Measurements from ENCODE around the gene RABL2B.
A peak's percentile ranks its signal among the peaks of the same experiment; 100 is the strongest.

Gene RABL2B

DNA sequence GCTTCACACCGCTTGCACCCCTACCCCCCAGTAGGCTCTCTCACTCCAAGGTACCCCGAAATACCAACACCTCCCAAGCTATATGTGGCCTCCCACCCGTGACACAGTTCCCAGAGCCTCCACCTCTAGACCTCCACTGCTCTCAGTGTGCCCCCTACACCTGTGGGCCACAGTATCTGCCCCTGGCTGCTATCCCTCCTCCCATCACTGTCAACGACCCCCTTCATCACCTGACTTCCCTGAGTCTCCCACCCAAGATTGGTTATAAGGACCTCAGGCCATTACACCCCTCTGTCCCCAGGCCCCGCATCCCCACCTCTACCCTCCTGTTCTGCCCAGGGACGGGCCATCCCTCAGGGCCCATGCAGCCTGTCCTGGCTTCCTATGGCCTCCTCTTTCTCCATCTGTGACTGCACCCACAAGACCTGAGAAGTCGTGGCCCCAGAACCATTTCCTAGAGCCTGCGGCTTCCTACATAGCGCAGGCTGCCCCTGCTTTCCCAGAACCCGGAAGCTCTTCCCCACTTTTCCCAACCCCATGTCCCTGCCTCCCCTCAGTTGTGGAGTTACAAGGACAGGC lies 44.7 kb downstream of the RABL2B start:
- DNase-seq (ENCODE audit: low read depth): no peak

DNA sequence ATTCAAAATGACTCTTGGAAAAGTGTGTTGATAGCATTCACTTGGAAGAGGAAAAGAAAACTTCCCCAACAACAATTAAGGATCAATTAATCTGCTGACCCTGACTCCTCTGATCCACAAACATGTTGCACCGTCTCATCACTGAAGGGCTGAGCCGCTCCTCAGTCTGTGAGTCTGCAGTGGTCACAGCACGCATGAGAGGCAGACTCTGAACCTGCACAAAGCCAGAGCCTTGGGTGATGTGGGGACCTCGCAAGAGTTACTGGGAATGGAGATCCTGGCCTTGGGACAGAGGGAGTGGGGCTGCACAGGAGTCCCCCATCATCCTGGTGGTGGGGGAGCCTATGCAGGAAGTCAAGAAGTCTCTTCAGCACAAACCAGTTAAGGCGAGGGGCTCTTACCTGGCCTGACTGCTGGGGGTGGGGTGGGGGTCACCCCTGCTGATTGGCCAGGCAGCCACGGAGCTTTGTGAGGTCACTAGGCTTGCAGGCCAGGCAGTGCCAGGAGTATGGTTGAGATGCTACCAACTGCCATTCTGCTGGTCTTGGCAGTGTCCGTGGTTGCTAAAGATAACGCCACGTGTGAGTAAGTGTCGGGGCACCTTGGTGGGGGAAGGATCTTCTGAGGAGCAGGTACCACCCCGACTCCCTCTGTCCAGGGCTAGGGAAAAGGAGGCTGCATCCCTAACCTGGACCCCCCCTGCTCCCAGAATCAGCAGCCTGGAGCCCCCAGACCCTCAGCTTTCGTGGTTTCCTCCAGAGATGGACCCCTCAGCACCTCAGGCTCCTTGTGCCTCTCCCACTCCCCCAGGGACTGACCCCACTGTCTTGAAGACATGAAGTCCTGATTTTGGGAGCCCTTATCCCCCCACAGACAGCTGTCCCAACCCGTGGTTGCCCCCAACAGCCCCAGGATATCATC lies 45.4 kb downstream of the RABL2B start, which contains the start of gene ACR:
TSS of gene ACR (plus strand) at position 477 of the 921 bp plus-strand sequence. CDS start at position 509, 32 bp downstream.
- no peak for DNase-seq (ENCODE audit: low read depth)

DNA sequence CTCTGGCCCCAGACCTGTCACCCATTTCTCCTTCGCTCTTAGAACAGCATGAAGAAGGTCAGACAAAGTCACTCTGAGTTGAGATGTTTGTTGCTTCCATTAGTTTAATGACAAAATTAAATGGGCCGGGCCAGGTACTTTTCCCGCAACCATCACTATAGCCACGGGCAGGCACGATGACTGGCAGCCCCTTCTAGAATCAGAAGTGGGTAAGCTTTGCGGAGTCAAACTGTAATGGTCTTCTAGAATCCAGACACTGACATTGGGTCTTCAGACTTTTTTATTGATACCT lies 47.8 kb downstream of the RABL2B start:
- DNase-seq (ENCODE audit: low read depth): no peak

DNA sequence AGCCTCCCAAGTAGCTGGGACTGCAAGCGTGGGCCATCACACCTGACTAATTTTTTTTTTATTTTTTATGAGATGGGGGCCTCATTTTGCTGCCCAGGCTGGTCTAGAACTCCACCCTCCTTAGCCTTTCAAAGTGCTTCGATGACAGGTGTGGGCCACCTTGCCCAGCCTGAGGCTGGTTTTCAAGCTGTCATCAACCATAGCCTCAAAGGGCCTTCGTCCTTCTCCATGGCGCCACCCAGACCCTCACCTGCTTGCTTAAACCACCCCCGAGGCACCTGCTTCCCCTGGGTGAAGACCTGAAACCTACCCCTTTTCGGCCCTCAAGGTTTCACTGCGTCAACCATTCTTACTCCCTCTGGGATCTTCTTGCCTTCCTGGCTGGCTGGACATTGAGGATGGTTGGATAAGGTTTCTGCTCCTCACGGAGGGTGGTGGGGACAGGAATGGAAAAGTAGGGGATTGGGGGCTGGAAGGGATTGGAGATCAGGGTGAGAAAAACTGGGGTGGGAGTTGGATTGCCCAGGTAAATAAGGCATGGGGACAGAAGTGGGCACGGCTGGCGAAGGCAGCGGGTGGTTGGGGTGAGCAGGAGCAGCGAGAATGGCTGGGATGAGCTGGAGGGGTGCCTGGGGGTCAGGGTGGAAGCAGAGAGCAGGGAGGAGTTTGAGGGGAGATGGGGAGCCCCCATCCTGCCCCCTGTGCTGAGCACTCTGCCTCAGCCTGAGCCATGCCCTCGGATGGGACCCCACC lies 48.3 kb downstream of the RABL2B start:
- no peak for DNase-seq (ENCODE audit: low read depth)

DNA sequence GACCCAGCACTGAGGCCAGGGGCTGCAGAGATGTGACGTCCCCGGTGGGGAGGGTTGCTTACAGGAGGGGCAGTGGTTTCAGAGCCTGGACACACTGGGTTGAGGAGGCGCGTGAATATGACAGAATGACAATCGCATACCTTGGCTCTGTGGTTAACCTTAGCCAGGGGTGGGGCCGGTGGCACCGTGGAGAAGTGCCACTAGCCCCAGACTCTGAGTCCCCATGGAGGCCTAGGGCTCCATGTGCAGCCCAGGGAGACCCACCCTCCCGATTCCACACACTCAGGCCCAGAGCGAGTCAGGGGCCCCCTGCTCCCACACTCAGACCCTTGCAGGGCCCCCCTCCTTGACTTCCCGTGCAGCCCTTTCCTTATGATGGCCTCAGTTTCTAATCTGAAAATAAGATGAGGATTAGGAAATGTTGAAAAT lies 49.1 kb downstream of the RABL2B start:
- no peak for DNase-seq (ENCODE audit: low read depth)

DNA sequence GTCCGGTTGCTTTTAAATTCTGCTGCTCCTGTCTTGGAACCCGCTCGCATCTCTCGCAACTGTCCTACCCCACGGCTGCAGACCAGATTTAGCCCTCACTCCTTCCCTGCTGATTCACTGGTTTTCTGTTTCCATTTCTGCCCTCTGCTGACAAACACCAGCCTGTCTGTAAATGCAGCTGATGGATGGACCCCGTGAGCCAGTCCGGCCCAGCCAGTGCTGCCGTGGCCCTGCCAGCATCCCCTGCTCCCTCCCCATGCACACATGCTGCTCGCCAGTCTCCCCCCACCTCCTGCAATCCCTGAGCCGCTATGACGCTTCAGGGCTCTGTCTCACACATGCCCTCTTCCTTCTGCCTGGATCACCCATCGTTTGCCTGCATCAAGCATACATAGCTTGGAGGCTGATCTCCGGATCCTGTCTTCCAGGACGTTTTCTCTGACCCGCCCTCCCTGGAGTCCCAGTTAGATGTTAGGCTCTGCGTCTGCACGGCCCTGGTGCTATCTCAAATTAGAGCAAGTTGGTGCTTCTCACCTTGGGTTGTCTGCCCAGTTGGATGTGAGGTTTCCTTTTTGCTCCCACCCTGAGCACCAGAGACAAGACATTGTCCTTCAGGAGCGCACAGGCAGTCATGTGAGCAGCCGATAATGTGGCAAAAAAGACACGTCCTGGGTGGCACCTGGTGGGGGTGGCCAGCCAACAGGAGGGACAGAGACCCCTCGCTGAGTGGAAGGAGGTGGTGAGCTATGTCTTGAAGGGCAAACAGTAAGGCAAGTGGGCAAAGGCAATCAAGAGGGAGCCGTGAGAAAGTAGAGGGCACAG lies 49.7 kb downstream of the RABL2B start:
- no peak for DNase-seq (ENCODE audit: low read depth)

DNA sequence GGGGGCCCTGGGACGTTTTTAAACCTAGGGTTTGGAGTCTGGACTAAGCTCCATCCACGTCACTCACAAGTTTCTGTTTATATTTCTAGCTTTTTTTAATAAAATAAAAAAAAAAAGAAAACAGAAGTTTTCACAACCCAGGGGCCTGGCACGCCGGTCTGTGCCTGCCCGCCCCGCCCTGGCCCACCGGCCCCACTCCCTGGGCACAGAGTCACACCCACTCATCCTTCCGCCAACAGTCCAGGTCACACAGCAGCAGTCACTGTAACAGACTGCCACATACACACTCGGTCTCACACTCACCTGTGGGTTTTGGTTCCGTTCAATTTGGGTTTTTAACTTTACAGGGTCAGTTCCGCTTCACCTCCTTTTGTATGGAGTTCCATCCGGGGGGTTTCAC lies 50.8 kb downstream of the RABL2B start:
- DNase-seq (ENCODE audit: low read depth): no peak

DNA sequence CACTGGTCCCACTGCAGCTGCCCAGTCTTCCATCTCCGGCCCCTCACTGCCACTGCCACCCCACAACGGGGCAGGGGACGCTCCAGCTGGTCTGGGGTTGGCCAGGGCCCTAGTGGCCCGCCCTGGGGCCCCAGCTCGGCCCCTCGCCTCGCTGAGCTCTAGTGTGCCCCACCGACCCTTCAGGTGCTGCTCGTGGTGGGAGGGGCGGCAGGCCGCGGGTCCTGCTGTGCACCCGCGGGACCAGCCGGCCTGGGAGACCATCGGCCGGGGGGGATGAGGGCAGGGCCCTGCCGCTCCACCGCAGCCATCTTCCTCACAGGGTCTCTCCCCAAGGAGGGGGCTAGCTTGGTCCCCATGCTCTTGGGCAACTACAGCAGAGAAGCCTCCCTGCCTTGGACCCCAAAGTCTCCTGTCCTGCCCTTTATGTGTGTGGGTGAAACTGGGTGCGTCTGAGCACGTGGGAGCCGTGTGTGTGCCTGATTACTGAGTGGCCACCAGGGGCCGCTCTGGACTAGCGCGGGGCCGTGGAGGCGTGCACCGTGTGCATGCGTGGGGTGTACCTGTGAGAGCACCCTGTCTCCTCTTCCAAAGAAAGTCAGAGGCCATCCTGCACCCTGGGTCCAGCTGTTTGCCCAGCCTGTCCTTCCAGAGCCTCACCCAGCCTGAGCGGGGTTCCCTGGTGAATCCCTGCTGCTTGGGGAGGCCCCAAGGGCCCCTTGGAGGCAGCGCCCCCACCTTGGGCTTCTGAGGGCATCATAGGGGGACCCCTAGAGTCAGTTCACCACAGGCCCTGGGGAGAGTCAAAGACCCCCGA lies 51.4 kb downstream of the RABL2B start:
- peak; percentile 52 for DNase-seq (ENCODE audit: low read depth)

DNA sequence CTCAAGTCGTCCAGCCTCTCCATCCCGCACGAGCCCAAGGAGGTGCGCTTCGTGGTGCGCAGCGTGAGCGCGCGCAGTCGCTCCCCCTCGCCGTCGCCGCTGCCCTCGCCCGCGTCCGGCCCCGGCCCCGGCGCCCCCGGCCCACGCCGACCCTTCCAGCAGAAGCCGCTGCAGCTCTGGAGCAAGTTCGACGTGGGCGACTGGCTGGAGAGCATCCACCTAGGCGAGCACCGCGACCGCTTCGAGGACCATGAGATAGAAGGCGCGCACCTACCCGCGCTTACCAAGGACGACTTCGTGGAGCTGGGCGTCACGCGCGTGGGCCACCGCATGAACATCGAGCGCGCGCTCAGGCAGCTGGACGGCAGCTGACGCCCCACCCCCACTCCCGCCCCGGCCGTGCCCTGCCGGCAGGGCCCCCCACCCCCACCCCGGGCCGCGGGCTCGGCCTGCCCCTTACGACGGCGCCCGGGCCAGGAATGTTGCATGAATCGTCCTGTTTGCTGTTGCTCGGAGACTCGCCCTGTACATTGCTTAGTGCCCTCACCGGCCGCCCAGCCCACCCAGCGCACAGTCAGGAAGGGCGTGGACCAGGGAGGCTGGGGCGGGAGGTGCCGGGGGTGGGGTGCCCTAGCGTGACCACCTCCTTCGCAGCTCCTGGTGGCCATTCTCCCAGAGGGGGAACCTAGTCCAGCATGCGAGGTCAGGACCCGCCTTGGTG lies 52.3 kb downstream of the RABL2B start:
- DNase-seq (ENCODE audit: low read depth): no peak

DNA sequence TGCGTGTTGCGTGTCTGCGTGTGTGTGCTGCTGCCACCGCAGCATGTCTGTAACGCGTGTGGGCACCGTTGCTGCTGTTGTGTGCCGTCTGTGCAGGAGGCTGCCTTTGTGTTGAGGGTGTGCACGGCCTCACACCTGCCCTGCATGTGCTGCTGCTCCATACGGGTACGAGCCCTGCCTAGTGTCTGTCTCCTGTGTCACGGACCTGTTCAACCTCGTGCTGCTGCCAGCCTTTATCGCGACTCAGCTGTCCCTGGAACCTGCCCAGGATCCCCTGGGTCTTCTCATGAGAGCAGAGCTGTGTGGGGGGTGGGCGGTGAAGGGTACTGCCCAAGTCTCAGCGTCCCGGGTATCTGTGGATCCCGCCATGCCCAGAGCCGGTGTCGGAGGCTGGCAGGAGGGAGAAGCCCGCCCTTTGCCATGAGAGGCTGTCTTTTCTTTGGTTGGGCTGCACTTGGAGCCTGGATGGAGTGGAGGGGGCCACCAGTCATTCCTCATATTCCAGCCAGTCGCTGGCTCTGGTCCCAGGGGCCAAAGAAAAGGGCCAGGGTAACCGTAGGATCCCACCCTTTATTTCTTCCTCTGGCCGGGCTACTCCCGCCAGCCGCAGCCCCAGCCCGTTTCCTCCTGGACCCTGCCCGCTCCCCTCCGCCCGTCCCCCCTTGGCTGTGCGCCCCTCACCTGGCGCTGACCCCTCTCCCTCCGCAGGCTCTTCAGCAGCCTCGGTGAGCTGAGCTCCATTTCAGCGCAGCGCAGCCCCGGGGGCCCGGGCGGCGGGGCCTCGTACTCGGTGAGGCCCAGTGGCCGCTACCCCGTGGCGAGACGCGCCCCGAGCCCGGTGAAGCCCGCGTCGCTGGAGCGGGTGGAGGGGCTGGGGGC lies 53.2 kb downstream of the RABL2B start:
- no peak for DNase-seq (ENCODE audit: low read depth)

DNA sequence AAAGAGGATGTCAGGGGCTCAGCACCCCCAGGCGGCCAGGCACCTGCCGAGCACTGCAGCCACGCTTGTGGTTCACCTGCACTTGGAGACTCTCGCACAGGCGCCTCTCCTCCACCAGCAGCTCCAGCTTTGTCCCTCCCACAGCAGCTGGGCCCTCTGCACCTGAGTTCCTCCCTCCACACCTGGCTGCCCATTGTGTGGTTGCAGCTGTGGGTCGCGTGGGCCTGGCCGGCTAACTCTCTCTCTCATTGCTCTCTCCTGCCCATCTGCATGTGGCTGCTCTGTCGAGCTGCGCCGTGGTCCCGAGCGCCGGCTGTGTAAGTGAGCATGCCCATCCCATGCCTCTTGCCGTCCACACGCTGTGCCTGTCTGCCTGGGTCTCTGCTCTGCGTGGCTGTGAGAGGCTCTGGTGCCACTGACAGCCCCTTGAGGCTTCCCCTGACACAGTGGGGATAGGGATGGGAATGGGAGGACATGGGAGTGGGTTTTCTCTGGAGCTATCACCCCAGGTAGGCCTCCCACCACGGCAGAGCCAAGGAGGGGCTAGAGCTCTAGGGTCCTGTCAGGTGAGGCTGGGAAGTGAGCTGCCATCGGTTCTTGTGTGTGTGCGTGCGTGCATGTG lies 53.9 kb downstream of the RABL2B start:
- no peak for DNase-seq (ENCODE audit: low read depth)

DNA sequence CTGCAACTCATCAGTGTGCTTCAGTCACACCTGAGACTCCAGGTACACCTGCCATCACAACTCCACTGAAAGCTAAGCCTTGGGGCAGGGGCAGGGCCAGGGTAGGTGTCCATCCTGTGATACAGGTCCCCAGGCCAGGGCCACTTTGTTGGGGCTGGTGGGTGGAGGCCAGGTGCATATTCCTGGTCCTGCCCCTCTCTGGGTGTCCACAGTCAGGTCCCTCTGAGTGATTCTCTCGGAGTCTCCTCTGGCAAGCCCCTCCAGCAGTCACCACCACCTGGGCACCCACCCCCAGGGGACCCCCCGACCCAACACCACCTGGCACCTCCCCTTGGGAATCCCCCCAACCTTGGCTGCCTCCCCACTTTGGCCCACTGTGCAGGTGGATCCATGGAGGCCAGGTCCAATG lies 54.9 kb downstream of the RABL2B start:
- no peak for DNase-seq (ENCODE audit: low read depth)

DNA sequence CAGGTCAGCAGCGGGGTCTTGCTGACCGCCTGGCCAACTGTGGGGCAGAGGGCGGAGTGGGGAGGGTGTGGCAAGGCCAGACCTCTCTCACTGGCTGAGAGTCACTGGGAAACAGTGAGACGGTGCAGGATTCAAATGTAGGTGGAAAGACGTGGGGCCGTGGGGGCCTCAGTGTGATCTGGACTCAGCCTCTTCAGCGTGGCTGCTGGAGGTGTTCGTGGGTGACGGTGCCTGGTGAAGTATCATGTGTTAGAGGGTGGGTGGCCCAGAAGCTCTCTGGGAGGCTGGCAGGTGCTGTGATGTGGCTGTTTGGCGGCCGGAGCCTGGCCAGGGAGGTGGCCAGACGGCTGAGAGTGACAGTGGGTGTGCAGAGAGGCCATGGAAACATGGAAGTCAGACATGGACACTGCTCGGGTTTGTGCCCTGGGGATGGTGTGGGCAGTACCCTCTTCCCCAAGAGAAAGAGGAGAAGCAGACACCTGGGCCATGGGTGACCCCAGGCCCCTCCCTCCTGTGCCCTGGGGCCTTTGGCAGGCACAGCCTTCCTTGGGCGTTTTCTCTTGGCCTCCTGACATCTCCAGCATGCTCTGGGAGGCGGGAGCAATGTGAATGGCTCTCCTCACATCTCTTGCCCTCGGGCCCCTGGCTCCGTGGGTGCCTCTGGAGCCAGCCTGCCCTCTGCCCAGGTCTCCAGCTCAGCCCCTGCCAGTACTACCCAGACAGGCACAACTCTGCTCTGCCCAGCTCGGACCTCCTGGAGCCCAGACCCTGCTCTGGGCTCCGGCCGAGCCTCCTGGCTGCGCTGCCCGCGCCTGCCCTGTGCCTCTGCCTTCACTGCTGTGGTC lies 55.5 kb downstream of the RABL2B start:
- DNase-seq (ENCODE audit: low read depth): no peak

DNA sequence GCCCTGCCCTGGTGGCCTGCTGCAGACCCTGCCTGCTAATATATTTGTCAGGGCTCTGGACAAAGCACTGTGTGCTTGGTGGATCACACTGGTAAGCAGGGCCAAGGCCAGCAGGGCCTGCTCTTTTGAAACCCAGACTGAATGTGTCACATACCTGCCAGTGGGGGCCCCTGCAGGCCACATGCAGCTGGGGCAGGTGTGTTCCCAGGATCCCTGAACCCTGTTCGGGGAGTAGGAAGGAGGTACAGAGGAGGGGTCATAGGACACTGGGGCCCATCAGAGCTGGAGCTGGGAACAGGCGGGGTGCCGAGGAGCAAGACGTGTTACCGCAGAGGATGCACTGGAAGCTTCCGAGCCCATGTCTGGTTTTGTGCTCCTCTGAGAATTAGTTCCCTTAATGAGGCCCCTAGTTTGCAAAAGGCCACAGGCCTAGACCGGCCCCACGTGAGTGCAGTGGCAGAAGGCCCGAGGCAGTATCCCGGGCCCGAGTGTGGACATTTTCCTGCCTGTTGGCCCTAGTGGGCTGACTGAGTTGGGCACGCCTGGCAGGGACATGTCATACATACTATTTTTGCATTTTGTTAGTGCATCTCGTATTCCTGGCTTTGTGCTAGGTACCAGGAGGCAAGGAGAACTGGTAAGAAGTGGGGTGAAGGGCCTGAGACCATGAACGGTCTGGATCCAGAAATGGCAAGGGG lies 56.6 kb downstream of the RABL2B start:
- DNase-seq (ENCODE audit: low read depth): no peak

DNA sequence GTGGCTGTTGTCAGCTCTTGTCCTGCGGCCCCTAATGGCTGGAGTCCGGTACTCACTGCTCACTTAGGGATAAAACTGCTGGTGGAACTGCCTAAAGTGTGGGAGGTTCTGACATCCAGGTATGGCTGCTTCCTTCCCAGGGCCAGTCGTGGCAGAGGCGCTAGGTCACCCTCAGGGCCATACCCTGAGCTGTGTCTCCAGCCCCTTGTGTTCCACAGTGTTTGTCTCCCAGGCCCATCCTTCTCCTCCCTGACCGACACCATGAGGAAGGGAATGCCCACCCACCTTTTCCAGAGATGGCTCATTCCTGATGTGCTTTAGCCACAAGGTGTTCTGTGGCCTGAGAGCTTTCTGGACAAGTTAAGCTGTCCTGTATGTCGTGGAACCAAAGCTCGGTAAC lies 57.8 kb downstream of the RABL2B start:
- no peak for DNase-seq (ENCODE audit: low read depth)

DNA sequence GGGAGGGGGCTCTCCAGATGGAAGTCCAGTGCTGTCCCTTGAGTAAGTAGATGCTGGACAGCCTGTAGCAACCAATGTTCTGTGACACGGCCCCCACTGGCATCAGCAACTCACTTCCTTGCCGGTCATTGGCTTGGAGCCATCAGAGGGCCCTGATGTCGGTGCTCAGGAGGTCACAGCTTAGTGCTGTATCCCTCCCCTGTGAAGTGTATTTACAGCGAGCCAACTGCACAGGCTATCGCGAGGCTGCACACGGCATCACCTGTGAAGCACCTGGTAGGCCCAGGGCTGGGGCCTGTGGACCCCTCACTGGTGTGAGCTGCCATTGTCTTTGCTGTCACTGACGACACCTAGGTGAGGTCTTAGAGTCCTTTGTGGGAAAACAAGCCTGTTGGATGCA lies 58.8 kb downstream of the RABL2B start:
- DNase-seq (ENCODE audit: low read depth): no peak

DNA sequence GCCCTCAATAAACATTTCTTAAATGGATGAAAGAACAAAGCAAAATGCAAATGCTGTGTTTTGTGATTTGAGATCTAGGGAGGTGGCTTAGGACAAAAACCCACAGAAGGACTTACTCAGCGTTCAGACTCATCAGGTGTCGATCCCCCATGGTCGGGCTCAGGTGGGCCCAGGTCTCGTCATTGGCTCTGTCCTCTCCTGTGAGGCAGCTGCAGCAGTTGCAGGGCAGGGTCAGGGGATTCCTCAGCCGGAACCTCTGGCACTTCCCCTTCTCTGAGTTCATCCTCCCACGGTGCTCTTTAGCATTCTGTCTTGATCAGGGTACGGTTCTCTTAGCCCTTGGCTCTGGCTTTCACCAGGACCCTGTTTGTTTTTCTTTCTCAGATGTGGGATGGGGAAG lies 59.4 kb downstream of the RABL2B start:
- DNase-seq (ENCODE audit: low read depth): no peak
